SIG-M5 (cell line): Measurements from ENCODE around the gene STIMATE.
A peak's percentile ranks its signal among the peaks of the same experiment; 100 is the strongest.

Experiments used
- DNase-seq: peaks from one replicate; lab custom pipeline; 2025; lab: John Stamatoyannopoulos, UW

Gene STIMATE

GRCh38 chr3:52897130-52898122 lies at the start of gene STIMATE:
Gene STIMATE, minus strand, starts transcription at chr3:52897548. Its CDS starts 98 bp downstream, at chr3:52897450.
- DNase-seq, result peak; percentile 35

- no peak for DNase-seq
Observed at GRCh38 chr3:52939600-52939999, 42.3 kb upstream of the STIMATE start.

GRCh38 chr3:52934630-52935530 lies 37.5 kb upstream of the STIMATE start:
- DNase-seq, result no peak

- DNase-seq, result no peak
Observed at GRCh38 chr3:52931889-52932288, 34.5 kb upstream of the STIMATE start.

GRCh38 chr3:52931328-52931727 lies 34.0 kb upstream of the STIMATE start:
- no peak for DNase-seq

GRCh38 chr3:52930748-52931147 lies 33.4 kb upstream of the STIMATE start:
- DNase-seq, result no peak

GRCh38 chr3:52926554-52926953 lies 29.2 kb upstream of the STIMATE start:
- no peak for DNase-seq

GRCh38 chr3:52925405-52926313 lies 28.3 kb upstream of the STIMATE start:
- DNase-seq, result no peak

- no peak for DNase-seq
Observed at GRCh38 chr3:52923963-52924362, 26.6 kb upstream of the STIMATE start.

- DNase-seq, result no peak
Observed at GRCh38 chr3:52920841-52921240, 23.5 kb upstream of the STIMATE start.

GRCh38 chr3:52917044-52917443 lies 19.7 kb upstream of the STIMATE start:
- DNase-seq, result no peak

GRCh38 chr3:52915294-52915693 lies 17.9 kb upstream of the STIMATE start:
- no peak for DNase-seq

- no peak for DNase-seq
Observed at GRCh38 chr3:52912885-52913731, 15.8 kb upstream of the STIMATE start.

GRCh38 chr3:52910823-52911222 lies 13.5 kb upstream of the STIMATE start:
- DNase-seq, result no peak

- DNase-seq, result no peak
Observed at GRCh38 chr3:52907497-52907896, 10.1 kb upstream of the STIMATE start.

- DNase-seq, result no peak
Observed at GRCh38 chr3:52904552-52904951, 7.2 kb upstream of the STIMATE start.

GRCh38 chr3:52904000-52904399 lies 6.7 kb upstream of the STIMATE start:
- no peak for DNase-seq

GRCh38 chr3:52896613-52897012 lies 735 bp downstream of the STIMATE start:
- no peak for DNase-seq

GRCh38 chr3:52896151-52896550 lies 1.2 kb downstream of the STIMATE start:
- DNase-seq, result no peak

GRCh38 chr3:52895418-52895817 lies 1.9 kb downstream of the STIMATE start:
- no peak for DNase-seq

GRCh38 chr3:52894756-52895155 lies 2.6 kb downstream of the STIMATE start:
- no peak for DNase-seq
